HepG2 (cell line): ENCODE measurements around the gene NPC1. TPM values are rescaled to one million over a fixed set of nuclear protein-coding genes. Genes with fewer than 3 reads are reported as not detected.

Experiments
- AKAP8 ChIP-seq: sonication (generic); formaldehyde crosslinking; IDR thresholded peaks from 2 replicates; pipeline ENCODE4 v1.5.1; 2020; ENCODE audit warnings: mild to moderate bottlenecking, missing genetic modification reagents
- CCAR2 ChIP-seq: fragments of 200-400 bp; formaldehyde crosslinking; optimal IDR thresholded peaks from 2 replicates; pipeline ENCODE3; 2018; ENCODE audit warnings: low read depth, mild to moderate bottlenecking, low read length, moderate library complexity
- CEBPB ChIP-seq: IDR thresholded peaks from 2 replicates; pipeline ENCODE4 v1.6.1; 2011; ENCODE audit warnings: low read depth, low read length, improper control_type of control experiment, borderline replicate concordance
- CENPT ChIP-seq: sonication (generic); formaldehyde crosslinking; IDR thresholded peaks from 2 replicates; pipeline ENCODE4 v1.8.0; 2022; ENCODE audit warnings: low read depth, mild to moderate bottlenecking, moderate library complexity, missing genetic modification reagents
- CREB1 ChIP-seq, 2 experiments: fragments of 450-650 bp in 1 of 2; IDR thresholded peaks; 2 replicates each; pipeline ENCODE4 v1.6.1; 2016 to 2017; ENCODE audit warnings: control low read depth in 1 of 2, mild to moderate bottlenecking in 1 of 2, missing compliant biosample characterization in 1 of 2, missing genetic modification characterization in 1 of 2
- GFI1 ChIP-seq: sonication (generic); formaldehyde crosslinking; IDR thresholded peaks from 2 replicates; pipeline ENCODE4 v1.5.0; 2020; ENCODE audit warnings: missing genetic modification reagents, mild to moderate bottlenecking, borderline replicate concordance
- JUN ChIP-seq: sonication (generic); formaldehyde crosslinking; IDR thresholded peaks from 2 replicates; pipeline ENCODE4 v1.4.0; 2020; ENCODE audit warnings: mild to moderate bottlenecking, missing genetic modification reagents
- JUND ChIP-seq: sonication (generic); formaldehyde crosslinking; IDR thresholded peaks from 2 replicates; pipeline ENCODE4 v1.8.0; 2022; ENCODE audit warnings: mild to moderate bottlenecking, missing genetic modification reagents
- KAT8 ChIP-seq: IDR thresholded peaks from 2 replicates; pipeline ENCODE4 v1.6.1; 2016; ENCODE audit warnings: missing genetic modification reagents, missing compliant biosample characterization
- MAFK ChIP-seq, 2 experiments: IDR thresholded peaks in 1 of 2; conservative IDR thresholded peaks in 1 of 2; 2 replicates each; pipeline ENCODE4 v1.6.1; 2011; ENCODE audit warnings: improper control_type of control experiment in 2 of 2, low read length in 2 of 2
- MEIS2 ChIP-seq: sonication (generic); formaldehyde crosslinking; IDR thresholded peaks from 2 replicates; pipeline ENCODE4 v1.9.0; 2021; ENCODE audit warnings: mild to moderate bottlenecking, missing genetic modification reagents
- MNT ChIP-seq: fragments of 450-650 bp; IDR thresholded peaks from 2 replicates; pipeline ENCODE4 v1.6.1; 2016
- NAIF1 ChIP-seq: sonication (generic); formaldehyde crosslinking; IDR thresholded peaks from 2 replicates; pipeline ENCODE4 v1.5.0; 2020; ENCODE audit warnings: mild to moderate bottlenecking, missing genetic modification reagents, borderline replicate concordance
- NFAT5 ChIP-seq: sonication (generic); formaldehyde crosslinking; IDR thresholded peaks from 2 replicates; pipeline ENCODE4 v1.4.0; 2020; ENCODE audit warnings: missing genetic modification reagents
- NFKB2 ChIP-seq: sonication (generic); formaldehyde crosslinking; IDR thresholded peaks from 2 replicates; pipeline ENCODE4 v1.4.0; 2020; ENCODE audit warnings: missing genetic modification reagents, borderline replicate concordance
- RARA ChIP-seq: IDR thresholded peaks from 2 replicates; pipeline ENCODE4 v1.6.1; 2016; ENCODE audit warnings: missing genetic modification reagents, missing compliant biosample characterization
- SOX5 ChIP-seq: IDR thresholded peaks from 2 replicates; pipeline ENCODE4 v1.6.1; 2016; ENCODE audit warnings: borderline replicate concordance
- USF2 ChIP-seq, 2 experiments: sonication (generic) in 1 of 2; formaldehyde crosslinking in 1 of 2; IDR thresholded peaks; 2 replicates each; pipeline versions ENCODE4 v1.5.1 to v1.6.1; 2011 to 2020; ENCODE audit warnings: borderline replicate concordance in 1 of 2, low read depth in 1 of 2, low read length in 1 of 2, mild to moderate bottlenecking in 1 of 2, missing genetic modification reagents in 1 of 2, moderate library complexity in 1 of 2
- ZNF564 ChIP-seq: sonication (generic); formaldehyde crosslinking; IDR thresholded peaks from 2 replicates; pipeline ENCODE4 v1.8.1; 2023; ENCODE audit warnings: mild to moderate bottlenecking, missing genetic modification reagents
- ZSCAN22 ChIP-seq: sonication (generic); formaldehyde crosslinking; IDR thresholded peaks from 2 replicates; pipeline ENCODE4 v1.4.0; 2020; ENCODE audit warnings: mild to moderate bottlenecking, missing genetic modification reagents
- polyA plus RNA-seq, 8 experiments: library from polyadenylated mRNA; depleted of rRNA in 3 of 8; stranded (reverse) in 7 of 8; unstranded in 1 of 8; fragments of >200 nt; fragmentation: Illumina TruSeq in 4 of 8; extraction: Trizol in 4 of 8; gene quantifications; 2 replicates each; pipeline versions ENCODE4 v1.2.1 to v1.2.3, GENCODE V29; 2011 to 2016; ENCODE audit warnings: low read depth in 4 of 8, missing spikeins in 1 of 8, mixed read lengths in 1 of 8; ENCODE audit not compliant: insufficient read depth in 1 of 8
- total RNA-seq, 5 experiments: library from RNA; depleted of rRNA; stranded (reverse); fragments of >200 nt; fragmentation: Illumina TruSeq; extraction: Trizol; gene quantifications; 2 replicates each; pipeline ENCODE4 v1.2.3, GENCODE V29; 2016; ENCODE audit warnings: low read depth in 1 of 5

NPC1 gene
- total and polyA plus RNA-seq, 2 of the 13 experiments (the other 11 are each of a cell fraction or from before 2014, with no cell fraction given), result 46.5 to 114 TPM

GRCh38 chr18:23556145-23556780 lies 30.0 kb downstream of the NPC1 start (continued):
- TF ChIP-seq CCAR2, result no peak
- no peak for TF ChIP-seq CREB1 (IDR thresholded peaks at IDR 0.05)
- peak; percentile 76 for TF ChIP-seq CREB1 (CRISPR knock-in tag; IDR thresholded peaks at IDR 0.05)
- TF ChIP-seq SOX5 (CRISPR knock-in tag), result peak; percentile 81
- no peak for TF ChIP-seq NAIF1 (CRISPR knock-in tag)
- TF ChIP-seq NFKB2 (CRISPR knock-in tag), result peak; percentile 67; the same call in 1 of the 2 replicates
- no peak for TF ChIP-seq MAFK (conservative IDR thresholded peaks at IDR 0.05 in 1 of 2, IDR thresholded peaks at IDR 0.05 in 1 of 2; ENCODE audit: low read length in 2 of 2)
- no peak for TF ChIP-seq CEBPB
- no peak for TF ChIP-seq MNT
- TF ChIP-seq MEIS2 (CRISPR knock-in tag), result peak; percentile 93
- TF ChIP-seq JUND (CRISPR knock-in tag), result 0 out of 2 replicates have a peak, but pooled peaks have one; percentile 49
- TF ChIP-seq AKAP8 (CRISPR knock-in tag), result 0 out of 2 replicates have a peak, but pooled peaks have one; percentile 47
- no peak for TF ChIP-seq USF2 (IDR thresholded peaks at IDR 0.05; ENCODE audit: low read depth, low read length)
- TF ChIP-seq USF2 (CRISPR knock-in tag; IDR thresholded peaks at IDR 0.05; ENCODE audit: borderline replicate concordance), result no peak
- no peak for TF ChIP-seq ZSCAN22 (CRISPR knock-in tag)
- TF ChIP-seq KAT8 (CRISPR knock-in tag), result peak; percentile 76
- no peak for TF ChIP-seq JUN (CRISPR knock-in tag)
- TF ChIP-seq ZNF564 (CRISPR knock-in tag), result peak; percentile 36; the same call in 1 of the 2 replicates
- peak; percentile 93; the same call in 1 of the 2 replicates for TF ChIP-seq RARA (CRISPR knock-in tag)
- TF ChIP-seq CENPT, result no peak
- peak; percentile 73; the same call in 1 of the 2 replicates for TF ChIP-seq NFAT5
- TF ChIP-seq GFI1 (CRISPR knock-in tag), result no peak
